ENCODE measurements around the gene NPLOC4. TPM values are rescaled to one million over a fixed set of nuclear protein-coding genes. Genes with fewer than 3 reads are reported as not detected.
"Not testable (repeated sequence)": the region's sequence is repeated elsewhere in the genome, so short reads cannot be mapped to it uniquely, and the experiment has no call there.

Gene NPLOC4
- total and polyA plus RNA-seq, 9 donors: 24.4 to 84.8 (median 56.3) TPM

DNA sequence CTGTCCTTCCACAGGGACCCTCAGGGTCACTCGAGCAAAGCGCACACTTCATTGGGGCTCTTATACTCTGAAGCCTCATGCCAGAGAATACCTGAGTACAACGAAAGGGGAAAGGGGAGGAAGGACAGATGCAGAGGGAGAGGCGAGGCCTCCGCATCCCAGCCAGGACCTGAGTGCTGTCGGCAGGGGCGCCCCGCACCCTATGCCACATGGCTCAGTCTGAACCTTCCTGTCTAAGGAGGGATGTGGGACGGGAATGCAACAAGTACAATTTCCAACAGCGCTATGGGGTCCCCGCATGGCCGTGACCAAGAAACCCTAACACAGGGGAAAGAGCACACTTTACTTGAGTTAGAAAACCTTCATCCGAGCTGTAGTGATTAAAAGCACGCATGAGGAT, 44.9 kb downstream of the NPLOC4 start:
- no peak for TF ChIP-seq POLR2A (IDR thresholded peaks at IDR 0.05)
- TF ChIP-seq, protein P1, sequence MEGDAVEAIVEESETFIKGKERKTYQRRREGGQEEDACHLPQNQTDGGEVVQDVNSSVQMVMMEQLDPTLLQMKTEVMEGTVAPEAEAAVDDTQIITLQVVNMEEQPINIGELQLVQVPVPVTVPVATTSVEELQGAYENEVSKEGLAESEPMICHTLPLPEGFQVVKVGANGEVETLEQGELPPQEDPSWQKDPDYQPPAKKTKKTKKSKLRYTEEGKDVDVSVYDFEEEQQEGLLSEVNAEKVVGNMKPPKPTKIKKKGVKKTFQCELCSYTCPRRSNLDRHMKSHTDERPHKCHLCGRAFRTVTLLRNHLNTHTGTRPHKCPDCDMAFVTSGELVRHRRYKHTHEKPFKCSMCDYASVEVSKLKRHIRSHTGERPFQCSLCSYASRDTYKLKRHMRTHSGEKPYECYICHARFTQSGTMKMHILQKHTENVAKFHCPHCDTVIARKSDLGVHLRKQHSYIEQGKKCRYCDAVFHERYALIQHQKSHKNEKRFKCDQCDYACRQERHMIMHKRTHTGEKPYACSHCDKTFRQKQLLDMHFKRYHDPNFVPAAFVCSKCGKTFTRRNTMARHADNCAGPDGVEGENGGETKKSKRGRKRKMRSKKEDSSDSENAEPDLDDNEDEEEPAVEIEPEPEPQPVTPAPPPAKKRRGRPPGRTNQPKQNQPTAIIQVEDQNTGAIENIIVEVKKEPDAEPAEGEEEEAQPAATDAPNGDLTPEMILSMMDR (IDR thresholded peaks at IDR 0.05): no peak
- no peak for TF ChIP-seq EP300 (IDR thresholded peaks at IDR 0.05)
- 89 to 91% (median 90%) methylated on average over 14 of the region's 14 CpGs for WGBS, 3 donors
- no peak for DNase-seq
- H3K27me3 ChIP-seq: no peaks in the 10 kb centered on the region
- intact Hi-C loops (cut with DNase I): loop anchor here in 2 of 4 donors (10.0 kb wide), 1 partner anchor 67 kb away; the partner anchor contains the start of gene FSCN2 (in 2 of the 2)
- no peak overlapping the region for H3K27ac ChIP-seq
- H3K9me3 ChIP-seq: no peaks in the 10 kb centered on the region
- H3K36me3 ChIP-seq: no peaks in the 10 kb centered on the region
- H3K4me3 ChIP-seq: no peak overlapping the region
- H3K4me1 ChIP-seq (ENCODE audit: insufficient read depth): no peaks in the 10 kb centered on the region

DNA sequence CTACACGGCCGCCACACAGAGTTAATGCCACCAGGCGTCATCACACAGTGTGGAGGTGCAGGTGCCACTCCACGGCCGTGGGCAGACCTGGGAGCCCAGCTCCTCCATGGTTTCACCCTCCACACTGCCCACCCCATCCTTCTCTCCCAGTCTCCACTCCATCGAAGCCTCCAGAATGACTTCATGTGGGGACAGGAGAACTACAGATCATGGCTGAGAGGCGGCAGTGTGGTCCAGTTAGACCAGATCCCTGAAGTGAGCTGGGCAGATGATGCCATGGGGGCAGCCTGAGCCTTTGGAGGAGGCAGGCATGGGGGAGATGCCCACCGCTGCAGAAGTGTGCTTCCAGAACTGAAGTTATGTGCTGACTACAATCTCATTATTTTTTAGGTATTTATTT, 46.8 kb downstream of the NPLOC4 start:
- Histone ChIP-seq H3K9me3 (no peaks in the 10 kb centered on the region), H3K36me3 (no peaks in the 10 kb centered on the region), H3K27me3 (no peaks in the 10 kb centered on the region), H3K27ac (no peak overlapping the region), H3K4me1 (ENCODE audit: insufficient read depth) (no peaks in the 10 kb centered on the region), H3K4me3 (no peak overlapping the region)
- no peak for DNase-seq
- 89 to 93% (median 92%) methylated on average over 8 of the region's 8 CpGs for WGBS, 3 donors
- no peak for TF ChIP-seq POLR2A (IDR thresholded peaks at IDR 0.05)
- TF ChIP-seq EP300 (IDR thresholded peaks at IDR 0.05): no peak
- TF ChIP-seq, protein P1 (IDR thresholded peaks at IDR 0.05): no peak
- intact Hi-C loops (cut with DNase I): loop anchor here in 2 of 4 donors (10.0 kb wide), 1 partner anchor 65 kb away; the partner anchor contains the start of gene FSCN2 (in 2 of the 2)

DNA sequence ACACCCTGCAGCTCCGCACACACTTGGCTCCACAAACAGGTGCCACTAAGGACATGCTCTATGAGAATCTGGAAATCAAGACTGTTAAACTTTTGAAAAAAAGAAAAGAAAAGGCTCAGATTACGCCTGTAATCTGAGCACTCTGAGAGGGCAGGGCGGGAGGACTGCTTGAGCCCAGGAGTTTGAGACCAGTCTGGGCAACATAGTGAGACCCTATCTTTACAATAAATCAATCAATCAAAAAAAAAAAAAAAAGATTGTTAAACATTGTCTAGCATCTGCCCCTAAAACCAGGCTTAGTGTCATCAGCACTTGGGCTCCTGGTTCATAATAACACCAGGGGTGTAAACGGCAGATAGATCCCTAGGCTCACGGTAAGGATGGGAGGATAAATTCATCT, 47.3 kb downstream of the NPLOC4 start:
- DNase-seq: no peak
- intact Hi-C loops (cut with DNase I): loop anchor here in 2 of 4 donors (10.0 kb wide), 1 partner anchor 65 kb away; the partner anchor contains the start of gene FSCN2 (in 2 of the 2)
- Histone ChIP-seq H3K4me3 (no peak overlapping the region), H3K36me3 (no peaks in the 10 kb centered on the region), H3K9me3 (no peaks in the 10 kb centered on the region), H3K27me3 (no peaks in the 10 kb centered on the region), H3K4me1 (ENCODE audit: insufficient read depth) (no peaks in the 10 kb centered on the region), H3K27ac (no peak overlapping the region)
- WGBS, 3 donors: 89 to 92% (median 90%) methylated on average over 5 of the region's 5 CpGs
- TF ChIP-seq, protein P1 (IDR thresholded peaks at IDR 0.05): no peak
- TF ChIP-seq POLR2A (IDR thresholded peaks at IDR 0.05) (no peak), EP300 (IDR thresholded peaks at IDR 0.05) (no peak)

DNA sequence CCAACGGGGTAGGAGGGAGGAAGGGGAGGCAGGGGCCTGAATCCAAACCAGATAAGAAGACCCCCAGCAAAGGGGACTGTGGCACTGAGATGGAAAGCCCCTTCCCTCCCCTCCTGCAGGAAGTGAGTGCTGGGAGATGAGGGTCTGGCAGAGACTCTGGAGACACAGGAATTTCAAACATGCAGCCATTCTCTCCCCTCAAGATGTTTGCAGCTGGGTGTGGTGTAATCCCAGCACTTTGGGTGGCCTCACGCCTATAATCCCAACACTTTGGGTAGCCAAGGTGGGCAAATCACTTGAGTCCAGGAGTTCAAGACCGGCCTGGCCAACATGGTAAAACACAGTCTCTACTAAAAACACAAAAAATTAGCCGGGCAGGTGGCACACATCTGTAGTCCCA, 50.8 kb downstream of the NPLOC4 start:
- TF ChIP-seq POLR2A (IDR thresholded peaks at IDR 0.05) (no peak), EP300 (IDR thresholded peaks at IDR 0.05) (no peak)
- TF ChIP-seq, protein P1 (IDR thresholded peaks at IDR 0.05): no peak

DNA sequence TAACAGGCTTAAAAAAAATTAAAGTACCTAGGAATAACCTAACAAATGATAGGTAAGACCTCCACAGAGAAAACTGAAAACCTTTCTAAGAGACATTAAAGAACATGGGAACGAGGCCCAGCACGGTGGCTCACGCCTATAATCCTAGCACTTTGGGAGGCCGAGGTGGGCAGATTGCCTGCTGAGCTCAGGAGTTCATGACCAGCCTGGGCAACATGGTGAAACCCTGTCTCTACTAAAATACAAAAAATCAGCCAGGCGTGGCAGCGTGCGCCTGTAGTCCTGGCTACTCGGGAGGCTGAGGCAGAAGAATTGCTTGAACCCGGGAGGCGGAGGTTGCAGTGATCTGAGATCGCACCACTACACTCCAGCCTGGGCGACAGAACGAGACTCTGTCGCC, 52.1 kb downstream of the NPLOC4 start:
- H3K4me3 ChIP-seq; H3K9me3 ChIP-seq; H3K4me1 ChIP-seq (ENCODE audit: insufficient read depth); H3K27me3 ChIP-seq; H3K27ac ChIP-seq; DNase-seq; intact Hi-C loops (cut with DNase I); H3K36me3 ChIP-seq: not testable (repeated sequence)
- 74 to 87% (median 84%) methylated on average over 14 of the region's 14 CpGs for WGBS, 3 donors

More for the DNA sequence above, 50.8 kb downstream of the NPLOC4 start:
- no peak for DNase-seq
- Histone ChIP-seq H3K9me3 (no peaks in the 10 kb centered on the region), H3K36me3 (no peaks in the 10 kb centered on the region), H3K27ac (no peak overlapping the region), H3K4me1 (ENCODE audit: insufficient read depth) (no peaks in the 10 kb centered on the region), H3K4me3 (no peak overlapping the region), H3K27me3 (no peaks in the 10 kb centered on the region)
- intact Hi-C loops (cut with DNase I): no loop called here
- WGBS, 3 donors: 44 to 67% (median 48%) methylated on average over 4 of the region's 4 CpGs
